HG02870 (cell line): Measurements from ENCODE around the gene FNDC10.

ENCODE experiments used
- ATAC-seq: cut with Tn5 transposase; IDR thresholded peaks from one replicate; pipeline ENCODE4 v1.9.1; 2021; ENCODE audit warnings: mild to moderate bottlenecking, moderate library complexity; ENCODE audit not compliant: unreplicated experiment

The FNDC10 gene

DNA sequence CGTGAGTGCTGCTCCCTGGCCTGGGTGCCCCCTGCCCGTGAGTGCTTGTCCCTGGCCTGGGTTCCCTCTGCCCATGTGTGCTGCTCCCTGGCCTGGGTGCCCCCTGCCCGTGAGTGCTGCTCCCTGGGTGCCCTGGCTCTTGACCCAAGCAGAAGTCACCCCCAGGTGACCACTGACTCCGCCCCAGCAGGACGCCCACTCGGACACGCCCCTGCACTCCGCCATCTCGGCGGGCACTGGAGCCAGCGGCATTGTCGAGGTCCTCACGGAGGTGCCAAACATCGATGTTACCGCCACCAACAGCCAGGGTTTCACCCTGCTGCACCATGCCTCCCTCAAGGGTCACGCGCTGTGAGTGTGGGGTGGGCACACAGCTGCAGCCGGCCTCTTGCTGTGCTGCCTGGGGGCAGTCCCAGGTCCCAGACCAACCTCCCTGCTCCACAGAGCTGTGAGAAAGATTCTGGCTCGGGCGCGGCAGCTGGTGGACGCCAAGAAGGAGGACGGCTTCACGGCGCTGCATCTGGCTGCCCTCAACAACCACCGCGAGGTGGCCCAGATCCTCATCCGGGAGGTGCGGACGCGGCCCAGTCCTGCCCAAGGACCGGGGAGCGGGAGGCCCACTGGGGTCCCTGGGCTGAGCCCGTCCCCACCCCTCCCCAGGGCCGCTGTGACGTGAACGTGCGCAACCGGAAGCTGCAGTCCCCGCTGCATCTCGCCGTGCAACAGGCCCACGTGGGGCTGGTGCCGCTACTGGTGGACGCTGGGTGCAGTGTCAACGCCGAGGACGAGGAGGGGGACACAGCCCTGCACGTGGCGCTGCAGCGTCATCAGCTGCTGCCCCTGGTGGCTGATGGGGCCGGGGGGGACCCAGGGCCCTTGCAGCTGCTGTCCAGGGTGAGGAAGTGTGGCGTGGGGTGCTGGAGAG is 28.2 kb upstream of the FNDC10 start:
- no peak for ATAC-seq

DNA sequence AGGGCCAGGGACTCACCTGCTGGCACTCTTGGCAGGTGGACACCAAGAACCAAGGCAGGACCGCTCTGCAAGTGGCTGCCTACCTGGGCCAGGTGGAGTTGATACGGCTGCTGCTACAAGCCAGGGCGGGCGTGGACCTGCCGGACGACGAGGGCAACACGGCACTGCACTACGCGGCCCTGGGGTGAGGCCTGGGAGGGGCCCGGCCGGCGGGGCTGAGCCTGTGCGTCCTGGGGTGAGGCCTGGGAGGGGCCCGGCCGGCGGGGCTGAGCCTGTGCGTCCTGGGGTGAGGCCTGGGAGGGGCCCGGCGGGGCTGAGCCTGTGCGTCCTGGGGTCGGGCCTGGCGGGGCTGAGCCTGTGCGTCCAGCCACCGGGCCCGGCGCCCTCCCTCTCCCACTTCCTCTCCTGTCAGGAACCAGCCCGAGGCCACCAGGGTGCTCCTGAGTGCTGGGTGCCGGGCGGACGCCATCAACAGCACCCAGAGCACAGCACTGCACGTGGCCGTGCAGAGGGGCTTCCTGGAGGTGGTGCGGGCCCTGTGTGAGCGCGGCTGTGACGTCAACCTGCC is 27.4 kb upstream of the FNDC10 start:
- no peak for ATAC-seq

DNA sequence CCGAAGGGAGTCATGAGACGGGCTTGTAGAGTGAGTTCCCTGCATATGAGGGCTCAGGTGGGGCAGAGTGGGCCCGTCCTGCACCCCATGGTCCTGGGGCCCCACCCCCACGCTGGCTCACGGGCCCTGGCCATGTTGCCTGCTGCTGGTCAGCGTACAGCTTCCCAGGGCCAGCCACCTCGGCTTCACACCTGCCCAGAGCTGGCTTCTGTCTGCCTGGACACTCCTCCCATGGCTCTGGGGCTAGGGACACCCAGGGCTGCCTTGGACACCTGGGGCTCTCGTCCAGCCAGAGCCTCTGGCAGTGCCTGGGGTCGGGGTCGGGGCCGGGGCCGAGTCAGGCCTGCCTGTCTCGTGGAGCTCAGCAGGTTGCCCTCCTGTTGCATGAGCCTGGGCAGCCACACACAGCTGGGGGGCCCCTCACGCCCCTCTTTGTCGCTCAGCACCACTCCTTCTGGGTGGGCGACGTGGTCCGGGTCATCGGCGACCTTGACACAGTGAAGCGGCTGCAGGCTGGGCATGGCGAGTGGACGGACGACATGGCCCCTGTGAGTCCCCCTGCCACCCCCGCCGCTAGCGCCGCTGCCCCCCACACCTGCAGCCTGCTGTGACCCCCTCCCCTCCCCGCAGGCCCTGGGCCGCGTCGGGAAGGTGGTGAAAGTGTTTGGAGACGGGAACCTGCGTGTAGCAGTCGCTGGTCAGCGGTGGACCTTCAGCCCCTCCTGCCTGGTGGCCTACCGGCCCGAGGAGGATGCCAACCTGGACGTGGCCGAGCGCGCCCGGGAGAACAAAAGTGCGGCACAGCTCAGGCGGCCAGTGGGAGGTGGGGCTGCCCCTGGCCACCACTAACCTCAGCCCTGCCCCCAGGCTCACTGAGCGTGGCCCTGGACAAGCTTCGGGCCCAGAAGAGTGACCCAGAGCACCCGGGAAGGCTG is 26.5 kb upstream of the FNDC10 start:
- no peak for ATAC-seq

DNA sequence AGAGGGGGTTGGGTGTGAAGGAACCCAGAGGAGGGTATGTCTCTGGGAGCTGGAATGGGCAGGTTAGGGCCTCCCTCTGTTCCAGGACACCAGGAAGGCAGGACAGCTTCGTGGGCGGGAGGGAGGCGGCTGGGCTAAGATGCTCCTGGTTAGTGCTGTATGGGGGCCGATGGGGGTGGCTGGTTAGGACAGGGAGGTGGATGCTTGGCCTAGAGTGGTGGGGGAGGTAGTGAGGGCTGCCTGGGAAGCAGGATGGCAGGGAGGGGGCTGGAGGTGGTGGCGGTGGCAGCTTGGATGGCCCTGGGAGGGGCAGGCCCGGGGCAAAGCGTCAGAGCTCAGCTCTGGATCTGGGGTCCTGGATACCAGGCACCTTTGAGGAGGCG is 25.9 kb upstream of the FNDC10 start:
- ATAC-seq, result no peak

DNA sequence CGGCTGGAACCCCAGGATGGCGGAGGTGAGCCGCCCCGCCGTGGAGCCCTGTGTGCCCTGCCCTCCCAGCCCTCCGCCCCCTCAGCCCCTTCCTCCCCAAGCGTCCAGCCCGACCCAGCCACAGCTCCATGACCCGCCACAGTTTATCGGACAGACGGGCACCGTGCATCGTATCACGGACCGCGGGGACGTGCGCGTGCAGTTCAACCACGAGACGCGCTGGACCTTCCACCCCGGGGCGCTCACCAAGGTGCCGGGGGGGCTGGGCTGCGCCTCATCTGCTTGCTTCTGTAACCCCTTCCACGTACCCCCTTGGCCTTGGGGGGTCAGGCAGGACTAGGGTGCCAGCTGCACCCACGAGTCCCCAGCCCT is 25.5 kb upstream of the FNDC10 start:
- no peak for ATAC-seq

DNA sequence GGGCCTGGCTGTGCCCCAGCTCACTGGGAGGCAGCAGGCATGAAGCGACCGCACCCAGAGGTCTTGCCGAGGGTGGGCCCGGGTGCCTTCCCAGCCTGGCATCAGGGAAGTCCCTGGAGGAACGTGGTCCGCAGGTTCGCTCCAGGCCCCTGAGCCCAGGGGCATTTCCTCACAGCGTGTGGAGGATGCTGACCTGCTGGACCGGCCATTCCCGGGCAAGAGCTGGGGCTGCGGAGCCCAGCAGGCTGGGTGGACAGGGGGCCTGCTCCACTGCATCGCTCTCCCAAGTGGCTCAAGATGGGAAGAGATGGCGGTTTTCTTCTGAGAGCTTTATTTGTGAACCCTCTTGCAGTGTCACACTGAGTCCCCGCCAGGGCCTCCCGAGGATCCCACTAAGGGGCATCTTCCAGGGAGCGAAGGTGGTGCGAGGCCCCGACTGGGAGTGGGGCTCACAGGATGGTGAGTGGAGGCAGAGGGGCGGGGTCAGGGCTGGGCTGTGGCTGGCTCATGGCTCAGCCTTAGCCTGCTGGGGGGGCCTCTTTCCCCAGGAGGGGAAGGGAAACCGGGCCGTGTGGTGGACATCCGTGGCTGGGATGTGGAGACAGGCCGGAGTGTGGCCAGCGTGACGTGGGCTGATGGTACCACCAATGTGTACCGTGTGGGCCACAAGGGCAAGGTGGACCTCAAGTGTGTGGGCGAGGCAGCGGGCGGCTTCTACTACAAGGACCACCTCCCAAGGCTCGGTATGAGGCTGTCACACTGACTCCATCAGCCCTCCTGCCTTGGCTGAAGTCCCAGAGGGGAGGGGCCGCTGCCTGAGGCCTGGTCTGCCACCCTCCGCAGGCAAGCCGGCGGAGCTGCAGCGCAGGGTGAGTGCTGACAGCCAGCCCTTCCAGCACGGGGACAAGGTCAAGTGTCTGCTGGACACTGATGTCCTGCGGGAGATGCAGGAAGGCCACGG is 24.8 kb upstream of the FNDC10 start:
- ATAC-seq, result no peak

DNA sequence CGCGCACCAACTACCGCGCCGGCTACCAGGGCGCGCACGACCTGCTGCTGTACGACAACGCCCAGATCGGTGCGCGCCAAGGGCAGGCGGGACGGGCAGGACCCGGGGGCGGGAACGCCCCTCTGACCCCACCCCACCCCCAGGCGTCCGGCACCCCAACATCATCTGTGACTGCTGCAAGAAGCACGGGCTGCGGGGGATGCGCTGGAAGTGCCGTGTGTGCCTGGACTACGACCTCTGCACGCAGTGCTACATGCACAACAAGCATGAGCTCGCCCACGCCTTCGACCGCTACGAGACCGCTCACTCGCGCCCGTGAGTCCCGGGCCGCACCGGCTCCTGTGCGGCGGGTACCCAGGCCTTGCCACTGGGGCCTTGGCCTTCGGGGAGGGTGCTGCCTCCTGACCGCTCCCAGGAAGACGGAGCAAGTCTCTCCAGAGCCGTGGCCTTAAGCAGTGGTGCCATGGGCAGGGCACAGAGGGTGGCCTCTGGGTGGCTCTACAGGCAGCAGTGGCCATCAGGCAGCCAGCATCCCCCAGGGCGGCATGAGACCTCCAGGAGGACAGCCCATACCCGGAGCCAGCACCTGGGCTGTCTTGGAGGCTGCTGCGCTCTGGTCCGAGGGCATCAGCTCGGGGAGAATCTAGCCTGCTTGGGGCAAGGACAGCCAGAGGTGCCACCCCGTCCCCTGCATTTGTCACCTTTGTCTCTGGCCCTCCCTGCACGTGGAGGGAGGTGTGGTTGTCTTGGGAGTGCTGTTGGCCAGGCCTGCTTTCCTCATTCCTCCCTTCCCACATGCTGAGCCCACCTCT is 23.9 kb upstream of the FNDC10 start:
- no peak for ATAC-seq

DNA sequence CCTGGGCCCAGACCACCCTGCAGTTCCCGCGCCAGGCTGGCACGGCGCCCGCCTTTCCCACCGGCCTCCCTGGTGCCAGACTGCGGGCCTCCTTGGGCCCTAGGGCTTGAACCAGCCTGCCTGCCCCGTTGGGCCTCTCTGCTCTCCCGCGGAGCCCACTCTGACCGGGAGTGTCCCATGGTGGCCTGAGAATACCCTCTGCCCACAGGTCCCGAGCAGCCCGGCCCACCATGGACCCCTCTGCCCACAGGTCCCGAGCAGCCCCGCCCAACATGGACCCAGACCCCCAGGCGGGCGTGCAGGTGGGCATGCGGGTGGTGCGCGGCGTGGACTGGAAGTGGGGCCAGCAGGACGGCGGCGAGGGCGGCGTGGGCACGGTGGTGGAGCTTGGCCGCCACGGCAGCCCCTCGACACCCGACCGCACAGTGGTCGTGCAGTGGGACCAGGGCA is 23.3 kb upstream of the FNDC10 start:
- no peak for ATAC-seq

DNA sequence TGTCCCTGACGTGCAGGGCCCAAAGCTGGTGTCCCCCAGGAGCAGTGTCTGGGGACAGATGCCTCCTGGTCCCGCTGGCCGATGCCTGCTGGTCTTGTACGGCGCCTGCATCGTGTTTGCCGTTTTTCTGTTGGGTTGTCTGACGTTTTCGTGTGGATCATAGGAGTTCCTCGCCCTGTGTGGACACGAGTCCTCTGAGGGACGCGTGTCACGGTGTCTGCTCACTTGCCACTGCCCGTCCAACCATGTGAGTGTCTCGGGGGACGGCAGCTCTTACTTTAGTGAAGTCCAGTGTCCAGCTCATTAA is 22.8 kb upstream of the FNDC10 start:
- ATAC-seq, result no peak

DNA sequence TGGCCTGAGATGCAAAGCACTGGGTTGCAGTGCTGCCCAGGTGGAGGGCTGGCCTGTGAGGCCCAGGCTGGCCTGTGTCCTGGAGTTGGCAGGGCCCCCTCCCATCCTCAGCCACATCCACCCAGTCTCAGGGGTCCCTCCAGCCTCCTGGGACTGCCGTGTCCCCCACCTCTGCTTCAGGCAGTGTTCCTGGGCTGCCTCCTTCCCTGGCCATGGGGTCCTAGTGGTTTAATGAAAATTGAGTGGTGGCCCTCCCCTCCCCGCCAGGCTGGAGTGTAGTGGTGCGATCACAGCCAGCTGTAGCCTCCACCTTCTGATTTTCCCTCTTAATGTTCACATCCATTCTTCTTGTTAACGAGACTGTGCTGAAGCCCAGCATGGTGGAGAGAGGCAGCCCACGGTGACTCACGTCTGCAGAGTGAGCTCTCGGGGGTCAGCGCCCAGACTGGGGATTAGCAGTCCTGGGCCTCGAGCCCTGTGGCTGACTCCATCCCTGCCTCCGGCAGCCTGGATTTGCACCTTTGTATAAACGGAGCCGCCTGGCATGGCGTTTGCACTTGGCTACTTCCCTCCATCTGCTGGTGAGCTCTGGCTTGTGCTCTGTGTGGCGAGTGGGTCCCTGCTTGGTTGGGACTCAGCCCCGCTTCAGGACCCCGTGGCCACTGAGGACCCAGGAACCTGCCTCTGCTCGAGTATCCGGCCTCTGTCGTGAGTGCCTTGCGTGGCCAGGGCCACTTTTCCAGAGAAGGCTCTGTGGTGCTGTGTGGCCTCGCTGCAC is 22.3 kb upstream of the FNDC10 start:
- ATAC-seq, result no peak

DNA sequence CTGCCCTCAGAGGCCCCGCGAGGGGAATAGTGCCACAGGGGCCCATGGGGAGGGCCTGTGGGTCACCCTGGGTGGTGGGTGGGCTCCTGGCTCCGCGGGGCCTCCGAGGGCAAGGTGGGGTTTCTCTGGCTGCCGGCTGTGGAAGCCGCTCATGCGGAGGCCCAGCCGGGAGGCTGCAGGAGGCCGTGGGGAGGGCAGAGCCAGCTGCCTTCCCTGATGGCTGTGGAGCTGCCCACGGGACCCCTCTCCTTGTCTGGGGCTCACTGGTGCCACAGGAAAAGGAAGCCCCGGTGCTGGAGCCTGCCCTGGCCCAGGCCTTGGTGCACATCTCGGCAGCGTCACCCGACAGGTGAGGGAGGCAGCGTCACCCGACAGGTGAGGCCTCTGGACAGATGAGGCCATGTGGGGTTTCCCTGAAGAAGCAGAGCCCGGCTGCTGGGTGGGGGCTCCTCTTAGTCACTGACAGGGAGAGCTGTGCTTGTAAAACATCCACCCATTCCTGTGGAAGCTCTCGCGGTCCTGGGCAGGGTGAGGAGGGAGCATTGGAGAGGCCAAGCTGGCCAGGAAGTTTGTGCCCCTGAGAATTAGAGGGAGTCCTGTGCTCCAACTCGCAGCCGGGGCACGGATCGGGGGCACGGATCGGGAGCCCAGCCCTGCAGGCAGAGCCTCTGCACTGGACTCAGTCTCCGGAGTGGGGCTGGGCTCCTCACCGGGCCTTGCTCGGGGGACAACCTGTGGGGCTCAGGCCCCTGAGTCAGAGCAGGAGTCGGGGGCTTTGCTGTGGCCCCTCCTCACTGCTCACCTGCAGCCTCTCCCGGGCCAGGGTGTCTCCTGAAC is 21.5 kb upstream of the FNDC10 start:
- ATAC-seq, result no peak

DNA sequence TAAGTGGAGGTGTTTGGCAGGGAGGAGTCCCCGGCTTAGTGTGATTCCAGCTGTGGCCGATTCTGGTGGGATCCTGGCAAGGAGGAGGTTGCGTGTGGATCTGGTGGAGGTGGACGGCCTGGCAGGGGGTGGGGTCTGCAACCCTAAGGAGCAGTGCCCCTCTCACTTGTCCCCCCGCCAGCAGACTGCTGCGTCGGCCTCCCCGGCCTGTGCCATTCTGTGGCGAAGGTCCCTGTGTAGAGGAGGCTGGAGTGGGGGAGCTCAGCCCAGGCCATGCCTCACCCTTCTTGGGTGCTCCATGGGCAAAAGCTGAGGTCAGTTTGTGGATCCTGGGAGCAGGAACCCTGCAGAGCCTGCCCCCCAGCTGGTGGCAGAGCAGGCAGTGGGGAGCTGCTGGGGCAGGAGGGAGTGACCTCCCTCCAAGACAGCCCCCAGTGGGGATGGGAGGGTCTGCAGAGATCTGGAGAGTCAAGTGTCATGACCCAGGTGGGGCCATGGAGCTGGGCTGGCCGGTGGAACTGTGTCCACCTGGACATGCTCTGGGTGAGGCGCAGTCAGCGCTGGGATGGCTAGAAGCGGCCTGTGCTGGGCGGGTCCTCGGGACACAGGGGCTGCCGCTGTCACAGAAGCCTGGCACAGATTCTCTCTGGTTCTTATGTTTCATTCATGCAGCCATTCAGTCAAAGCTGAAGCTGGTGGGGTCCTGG is 20.7 kb upstream of the FNDC10 start:
- ATAC-seq, result no peak

DNA sequence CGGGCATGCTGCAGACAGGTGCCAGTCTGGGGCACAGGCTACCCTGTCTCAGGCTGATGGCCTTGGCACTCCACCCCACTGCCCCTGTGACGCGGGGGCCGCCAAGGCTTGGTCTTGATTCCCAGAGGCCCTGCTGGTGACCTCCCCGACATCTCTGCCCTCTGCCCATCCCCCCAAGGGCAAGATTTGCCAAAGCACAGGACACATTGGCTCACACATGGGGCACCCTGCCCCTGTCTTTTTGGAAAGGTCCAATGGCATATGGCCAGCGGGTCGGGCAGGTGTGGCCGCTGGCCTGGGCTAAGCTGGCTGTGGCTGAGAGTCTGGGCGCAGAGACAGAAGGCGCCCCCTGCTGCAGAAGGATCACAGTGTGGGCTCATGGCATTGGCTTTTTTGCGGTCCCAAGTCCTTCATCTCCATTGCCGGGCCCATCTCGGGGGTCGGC is 20.0 kb upstream of the FNDC10 start:
- ATAC-seq, result no peak

DNA sequence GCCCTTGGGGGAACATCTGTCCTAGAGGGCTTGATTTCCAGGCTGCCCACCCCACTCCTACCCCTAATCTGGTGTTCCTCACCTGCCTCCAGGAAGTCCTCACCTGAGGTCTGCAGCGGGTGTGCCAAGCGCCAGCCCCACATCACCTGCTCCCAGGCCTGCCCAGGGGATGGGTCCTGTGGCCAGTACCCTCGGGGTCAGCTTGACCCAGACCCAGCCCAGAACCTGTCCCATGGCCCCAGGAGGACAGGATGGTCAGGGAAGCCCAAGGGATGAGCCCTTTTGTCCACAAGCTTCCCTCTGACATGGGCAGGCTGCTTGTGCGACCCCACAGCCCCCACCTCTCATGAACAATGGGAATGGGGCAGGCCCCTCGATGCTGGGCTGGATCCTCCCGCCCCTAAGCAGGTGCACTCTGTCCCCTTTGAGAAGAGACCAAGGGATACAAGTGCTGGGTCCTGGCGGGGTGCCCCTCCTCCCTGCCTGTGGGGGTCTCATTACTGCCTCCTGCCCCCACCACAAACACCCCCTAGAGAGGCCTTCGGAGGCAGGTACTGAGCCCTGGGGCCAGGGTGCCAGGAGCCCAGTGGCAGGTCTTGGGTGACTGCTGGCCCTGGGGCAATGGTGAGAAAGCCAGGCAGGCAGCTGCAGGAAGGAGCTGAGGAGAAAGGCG is 18.6 kb upstream of the FNDC10 start:
- ATAC-seq, result no peak

DNA sequence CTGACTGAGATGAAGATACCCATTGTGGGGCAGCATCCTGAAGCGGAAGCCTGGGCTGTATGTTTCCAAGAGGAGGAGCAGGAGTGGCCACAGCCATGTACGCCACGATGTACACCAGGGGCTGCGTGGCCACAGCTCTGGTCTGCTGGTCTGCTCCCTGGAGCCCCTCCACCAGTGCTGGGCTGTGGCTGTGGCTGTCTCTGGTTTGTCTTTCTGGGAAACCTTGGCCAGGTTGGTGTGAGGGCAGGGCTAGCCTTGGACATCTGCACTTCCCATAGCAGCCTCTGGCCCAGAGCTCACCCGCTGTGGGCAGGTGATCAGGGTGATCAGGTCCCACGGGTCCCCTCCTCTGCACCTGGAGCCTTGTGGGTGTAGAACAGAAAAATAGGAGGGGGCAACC is 18.0 kb upstream of the FNDC10 start:
- ATAC-seq, result no peak

DNA sequence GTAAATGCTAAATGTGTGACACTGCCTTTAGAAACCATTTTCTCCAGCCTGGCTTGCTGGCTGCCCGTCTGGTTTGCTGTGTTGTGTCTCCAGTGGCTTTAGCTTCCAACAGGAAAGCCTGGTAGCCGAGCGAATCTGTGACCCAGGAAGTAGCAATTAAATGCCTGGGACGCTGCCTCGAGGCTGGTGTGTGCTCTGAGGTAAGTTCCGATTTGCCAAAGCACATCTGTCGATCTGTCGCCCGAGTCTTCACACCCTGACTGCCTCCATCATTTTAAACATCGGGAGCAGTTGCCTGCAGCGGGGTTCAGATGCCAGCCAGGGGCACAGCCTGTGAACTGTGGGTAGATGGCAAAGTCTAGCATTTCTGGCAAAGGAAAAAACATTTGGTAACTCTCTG is 17.6 kb upstream of the FNDC10 start:
- no peak for ATAC-seq

DNA sequence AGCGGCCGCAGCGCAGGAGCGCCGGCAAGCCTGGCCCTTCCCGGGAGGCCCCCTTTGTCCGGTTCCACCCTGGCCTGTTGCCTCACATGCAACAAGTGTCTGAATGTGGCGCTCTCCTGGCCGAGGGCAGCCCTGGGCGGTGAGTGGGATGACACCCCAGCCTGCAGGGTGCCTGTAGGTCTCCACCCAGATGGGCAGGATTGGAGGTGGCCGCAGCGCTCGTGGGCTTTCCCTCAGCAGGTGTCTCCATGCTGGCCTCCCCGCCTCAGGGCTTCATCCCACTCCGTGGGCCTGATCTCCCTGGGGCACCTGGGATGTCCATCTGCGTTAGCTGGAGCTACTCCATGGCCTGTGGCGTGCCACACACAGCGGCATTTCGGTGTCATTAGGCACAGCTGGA is 16.9 kb upstream of the FNDC10 start:
- no peak for ATAC-seq
